ENCODE results near the gene CYP4F22. TPM values are rescaled to one million over a fixed set of nuclear protein-coding genes. Genes with fewer than 3 reads are reported as not detected.
A peak's percentile ranks its signal among the peaks of the same experiment; 100 is the strongest.

The CYP4F22 gene
- total and polyA plus RNA-seq, 2 of the 8 experiments (the other 6 are each of a cell fraction or from before 2014, with no cell fraction given), result not detected

DNA sequence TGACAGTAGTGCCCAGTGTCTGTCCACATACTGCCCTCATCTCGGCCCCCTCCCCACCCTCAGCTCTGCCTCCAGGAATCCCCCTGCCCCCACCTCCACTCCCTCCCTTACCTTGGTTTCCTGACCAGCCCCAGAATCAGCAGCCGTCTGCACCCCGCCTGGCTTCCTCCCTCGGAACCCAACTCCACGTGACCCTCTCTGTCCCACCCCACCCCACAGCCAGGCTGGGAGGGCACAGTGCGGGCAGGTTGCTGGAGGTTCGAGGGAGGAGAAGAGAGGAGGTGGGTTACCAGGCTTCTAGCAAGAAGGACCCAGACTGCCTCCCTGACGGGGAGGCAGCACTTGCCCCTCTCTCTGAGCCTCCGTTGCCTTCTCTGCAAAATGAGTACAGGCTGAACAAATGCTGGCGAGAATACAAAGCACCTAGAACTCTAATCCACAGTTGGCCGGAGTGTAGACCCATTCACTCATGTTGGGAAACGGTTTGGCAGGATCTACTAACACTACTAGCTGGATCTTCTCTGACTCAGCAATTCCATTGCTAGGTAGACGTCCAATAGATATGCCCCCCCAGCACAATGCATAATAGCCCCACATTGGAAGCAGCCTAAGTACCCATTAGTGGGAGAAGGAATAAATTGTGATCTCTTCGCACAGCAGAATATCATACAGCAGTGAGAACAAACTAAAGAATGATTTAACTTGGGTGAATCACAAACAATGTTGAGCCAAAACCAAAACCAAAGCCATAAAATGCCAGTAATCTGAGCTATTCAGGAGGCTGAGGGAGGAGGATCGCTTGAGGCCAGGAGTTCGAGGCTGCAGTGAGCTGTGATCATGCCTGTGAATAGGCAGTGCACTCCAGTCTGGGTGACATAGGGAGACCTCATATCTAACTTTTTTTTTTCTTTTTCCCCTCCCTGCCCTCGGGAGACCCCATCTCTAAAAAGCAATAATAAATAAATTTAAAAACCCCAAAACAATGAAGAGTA is 43.6 kb upstream of the CYP4F22 start, which contains the start of gene RASAL3:
Gene RASAL3, minus strand, starts transcription at position 151 of the 992 bp plus-strand sequence. CDS start 186 bp downstream, outside the sequence.
- H3K27me3 ChIP-seq (replicated peaks in 1 of 4; ENCODE audit: control insufficient read depth in 3 of 4, extremely low read depth in 1 of 4, insufficient read depth in 3 of 4, low read length in 3 of 4), result peaks cover 12 to 26% (median 19%) of the 10 kb centered on the region in 4 experiments
- no peak for FAIRE-seq

More for the DNA sequence above, 43.6 kb upstream of the CYP4F22 start, which contains the start of gene RASAL3:
- H3K4me1 ChIP-seq (replicated peaks in 1 of 4; ENCODE audit: control insufficient read depth in 3 of 4, insufficient read depth in 4 of 4, low read length in 3 of 4), result peaks cover 0 to 3% (median 2%) of the 10 kb centered on the region in 4 experiments; a peak in 2 of 7 replicates
- no peak within 1 kb of the TSS for H3K27ac ChIP-seq (ENCODE audit: low read depth, low read length)
- peaks cover 3 to 8% of the 10 kb centered on the region in 2 experiments for H4K20me1 ChIP-seq (replicated peaks in 1 of 2; ENCODE audit: control insufficient read depth in 1 of 2, insufficient read depth in 2 of 2, low read length in 2 of 2)
- no peak within 1 kb of the TSS for H3K9ac ChIP-seq (replicated peaks in 1 of 4; ENCODE audit: extremely low read depth in 1 of 4, low read depth in 3 of 4, low read length in 3 of 4)
- CTCF ChIA-PET (ENCODE audit: partially characterized antibody), result interaction anchor here (0.7 to 4.5 kb wide), 2 partner anchors 10 to 932 kb away, joined by 5 to 25 read pairs; no protein-coding TSS in a partner anchor
- no peak within 1 kb of the TSS for H2BK120ac ChIP-seq (replicated peaks; ENCODE audit: low read depth, low read length)
- no peaks in the 10 kb centered on the region for H3K9me3 ChIP-seq (ENCODE audit: insufficient read depth in 2 of 2, low read depth in 1 of 2, low read length in 1 of 2)
- TF ChIP-seq RXRA (IDR thresholded peaks at IDR 0.05; ENCODE audit: insufficient read depth, low read depth, low read length), result no peak
- no peak for TF ChIP-seq SAP30 (IDR thresholded peaks at IDR 0.05; ENCODE audit: insufficient read depth, insufficient replicate concordance, low read length)
- TF ChIP-seq BRCA1 (IDR thresholded peaks at IDR 0.05; ENCODE audit: low read depth, low read length), result no peak
- TF ChIP-seq GABPA (IDR thresholded peaks at IDR 0.05; ENCODE audit: borderline replicate concordance, insufficient read depth, low read length), result no peak
- no peak for TF ChIP-seq CBX8 (IDR thresholded peaks at IDR 0.05; ENCODE audit: borderline replicate concordance, low read depth, low read length)
- H3K4me3 ChIP-seq (ENCODE audit: extremely low read depth in 1 of 4, insufficient read depth in 2 of 4, low read depth in 3 of 4, low read length in 4 of 4), result peak within 1 kb of the TSS in 1 of 4 experiments; percentile 33; a peak in 1 of 8 replicates
- no peak within 1 kb of the TSS for H3K14ac ChIP-seq (ENCODE audit: insufficient read length)
- no peak within 1 kb of the TSS for H3K23ac ChIP-seq (ENCODE audit: insufficient read length)
- no peaks in the 10 kb centered on the region for H3K79me1 ChIP-seq (ENCODE audit: low read depth, low read length)
- H2BK20ac ChIP-seq (ENCODE audit: low read length), result no peak within 1 kb of the TSS
- no peak within 1 kb of the TSS for H3K18ac ChIP-seq (ENCODE audit: extremely low read depth, low read length)
- 75% methylated on average over 16 of the region's 17 CpGs; no CpG with 5 or more reads in 1 of the 2 experiments for WGBS, 2 experiments (ENCODE audit: extremely low coverage in 1 of 2, insufficient coverage in 1 of 2, insufficient read length in 1 of 2, insufficient replicate concordance in 2 of 2, low coverage in 1 of 2, low lambda C conversion rate in 2 of 2, missing lambda C conversion rate in 1 of 2)
- no peak within 1 kb of the TSS for H3K4ac ChIP-seq (replicated peaks; ENCODE audit: insufficient read length, low read depth, low read length)
- no peak within 1 kb of the TSS; the same call in 1 of the 2 replicates for H2BK12ac ChIP-seq (ENCODE audit: low read depth, low read length)
- peak within 1 kb of the TSS; percentile 9 to 10; a peak in 2 of 4 replicates for H3K4me2 ChIP-seq (ENCODE audit: insufficient read depth in 1 of 2, low read depth in 2 of 2, low read length in 2 of 2)
- H4K8ac ChIP-seq (ENCODE audit: extremely low read depth, insufficient read depth, low read length), result peak within 1 kb of the TSS; percentile 83; the same call in 1 of the 2 replicates
- no peak within 1 kb of the TSS for H2AK5ac ChIP-seq (ENCODE audit: low read depth, low read length)
- no peak for DNase-seq (ENCODE audit: low read depth in 1 of 2, low spot score in 2 of 2)
- no peak within 1 kb of the TSS for H4K91ac ChIP-seq (replicated peaks; ENCODE audit: insufficient read length, low read length)
- H2BK5ac ChIP-seq (ENCODE audit: low read depth, low read length), result no peak within 1 kb of the TSS
- H2BK15ac ChIP-seq (ENCODE audit: low read length), result peak within 1 kb of the TSS; percentile 25; the same call in 1 of the 2 replicates
- peaks cover 2% of the 10 kb centered on the region; the same call in 1 of the 2 replicates for H3K23me2 ChIP-seq (ENCODE audit: low read depth, low read length)
- POLR2A ChIA-PET (ENCODE audit: partially characterized antibody), result no interaction called here
- H2AFZ ChIP-seq (ENCODE audit: low read length), result no peak within 1 kb of the TSS; the same call in 1 of the 2 replicates
- no peaks in the 10 kb centered on the region for H3K79me2 ChIP-seq (ENCODE audit: control insufficient read depth in 1 of 2, insufficient read depth in 2 of 2, low read length in 2 of 2)
- no peak within 1 kb of the TSS for H4K5ac ChIP-seq (ENCODE audit: insufficient read length, low read depth, low read length)
- no peaks in the 10 kb centered on the region for H3K36me3 ChIP-seq (ENCODE audit: control insufficient read depth in 2 of 4, insufficient read depth in 4 of 4, low read length in 3 of 4)
- no peak within 1 kb of the TSS for H3K56ac ChIP-seq (replicated peaks; ENCODE audit: insufficient read length, low read depth, low read length)
